ENCODE data around the gene TMPRSS4.

The TMPRSS4 gene

DNA sequence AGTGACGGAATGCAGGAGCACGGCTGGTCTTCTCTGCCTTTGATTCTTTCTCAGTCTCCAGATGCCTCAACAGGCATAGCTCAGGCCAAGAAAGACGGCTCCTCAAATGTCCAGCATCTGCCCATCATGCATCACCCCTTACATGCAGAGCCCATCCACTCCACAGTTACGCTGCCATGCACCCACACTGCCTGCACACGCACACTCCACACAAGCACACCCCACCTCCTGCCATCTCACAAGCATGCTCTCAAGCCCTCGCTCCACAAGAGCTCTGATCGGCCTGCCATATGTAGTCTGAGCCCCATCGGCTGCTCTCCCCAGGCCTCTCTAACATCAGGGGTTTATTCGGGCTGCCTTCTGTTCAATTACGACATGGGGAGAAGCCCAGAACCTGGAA lies 56.9 kb downstream of the TMPRSS4 start:
- Mint-ChIP-seq H3K27me3 (peaks cover 78% of the 10 kb centered on the region), H3K9me3 (no peaks in the 10 kb centered on the region), H3K36me3 (no peaks in the 10 kb centered on the region), H3K4me1 (no peaks in the 10 kb centered on the region), H3K4me3 (no peak overlapping the region), H3K27ac (no peak overlapping the region)
- no peak for DNase-seq
- CTCF ChIA-PET: no interaction called here

DNA sequence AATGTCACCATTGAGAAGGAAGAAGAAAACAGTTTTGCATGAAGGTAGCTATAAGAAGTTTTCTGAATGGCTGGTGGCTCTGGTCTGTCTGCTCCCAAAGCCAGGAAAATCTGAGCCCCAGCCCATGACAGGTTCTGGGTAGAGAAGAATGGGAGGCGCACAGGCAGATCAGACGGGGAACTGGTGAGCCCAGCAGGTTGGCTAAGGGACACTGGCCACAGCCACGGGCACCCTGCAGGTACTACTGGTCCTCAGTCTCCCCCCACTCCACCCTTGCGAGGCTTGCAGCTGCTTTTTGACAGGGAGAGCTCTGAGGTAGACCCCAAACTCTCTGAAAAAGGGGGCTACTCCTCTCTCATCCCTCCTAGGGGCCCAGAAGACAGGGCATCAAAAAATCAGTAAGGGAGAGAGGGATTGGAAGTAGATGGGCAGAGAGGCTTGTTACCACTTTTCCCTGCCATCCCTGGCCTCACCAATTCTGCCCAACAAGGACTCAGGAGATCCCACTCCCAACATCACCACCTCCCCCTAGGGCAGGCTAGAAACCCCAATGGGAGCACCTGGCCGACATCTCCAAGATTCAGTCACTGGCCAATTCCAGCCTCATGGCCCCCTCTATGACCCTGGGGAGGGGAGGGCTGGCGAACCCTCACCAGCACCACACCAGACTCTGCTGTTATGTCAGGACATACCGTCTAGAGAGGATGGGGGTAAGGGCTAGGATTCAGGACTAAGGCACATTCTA lies 58.3 kb downstream of the TMPRSS4 start:
- Mint-ChIP-seq H3K36me3 (no peaks in the 10 kb centered on the region), H3K27me3 (peaks cover 74% of the 10 kb centered on the region), H3K4me3 (no peak overlapping the region), H3K27ac (no peak overlapping the region), H3K9me3 (no peaks in the 10 kb centered on the region), H3K4me1 (no peaks in the 10 kb centered on the region)
- CTCF ChIA-PET: no interaction called here
- DNase-seq: no peak

DNA sequence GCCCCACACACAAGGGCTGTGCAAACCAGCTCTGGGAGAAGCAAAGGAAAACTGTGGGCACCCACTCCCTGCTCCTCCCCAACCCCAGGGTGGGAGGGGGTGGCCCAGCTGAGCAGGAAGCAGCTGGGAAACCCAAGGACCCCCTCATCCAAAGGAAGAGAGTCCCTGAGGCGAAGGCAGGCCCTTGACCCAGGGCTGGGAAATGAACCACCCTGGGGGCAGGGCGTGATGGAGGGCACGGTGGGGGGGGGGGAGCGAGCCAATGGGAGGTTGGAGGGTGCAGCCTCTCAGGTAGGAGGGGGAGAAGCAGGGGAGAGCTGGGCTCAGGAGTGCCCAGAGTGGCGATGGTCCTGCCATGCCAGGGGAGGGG lies 58.9 kb downstream of the TMPRSS4 start:
- Mint-ChIP-seq H3K4me1 (no peaks in the 10 kb centered on the region), H3K9me3 (no peaks in the 10 kb centered on the region), H3K27me3 (peaks cover 76% of the 10 kb centered on the region), H3K27ac (no peak overlapping the region), H3K4me3 (no peak overlapping the region), H3K36me3 (no peaks in the 10 kb centered on the region)
- no peak for DNase-seq
- CTCF ChIA-PET: no interaction called here

DNA sequence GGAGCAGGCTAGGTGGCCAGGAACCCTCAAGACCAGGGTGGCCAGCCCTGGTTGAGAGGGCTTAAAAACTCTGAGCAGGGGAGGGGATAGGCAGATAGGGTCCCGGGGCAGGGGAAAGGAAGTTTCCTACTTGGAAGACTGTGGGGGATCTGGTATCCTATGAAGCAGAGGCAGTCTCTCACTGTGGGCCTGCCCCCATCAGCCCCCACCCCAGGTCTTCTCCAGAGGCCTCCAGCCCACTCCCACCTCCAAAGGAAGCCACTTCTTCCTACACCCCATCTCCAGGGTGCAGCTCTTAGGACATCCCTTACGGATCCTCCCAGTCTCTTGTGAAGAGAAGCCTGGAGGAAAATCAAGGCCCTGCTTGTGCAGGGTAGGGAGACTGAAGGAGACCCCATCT lies 59.5 kb downstream of the TMPRSS4 start:
- CTCF ChIA-PET: no interaction called here
- Mint-ChIP-seq H3K4me1 (no peaks in the 10 kb centered on the region), H3K27ac (no peak overlapping the region), H3K36me3 (no peaks in the 10 kb centered on the region), H3K9me3 (no peaks in the 10 kb centered on the region), H3K27me3 (peaks cover 76% of the 10 kb centered on the region), H3K4me3 (no peak overlapping the region)
- DNase-seq: no peak

DNA sequence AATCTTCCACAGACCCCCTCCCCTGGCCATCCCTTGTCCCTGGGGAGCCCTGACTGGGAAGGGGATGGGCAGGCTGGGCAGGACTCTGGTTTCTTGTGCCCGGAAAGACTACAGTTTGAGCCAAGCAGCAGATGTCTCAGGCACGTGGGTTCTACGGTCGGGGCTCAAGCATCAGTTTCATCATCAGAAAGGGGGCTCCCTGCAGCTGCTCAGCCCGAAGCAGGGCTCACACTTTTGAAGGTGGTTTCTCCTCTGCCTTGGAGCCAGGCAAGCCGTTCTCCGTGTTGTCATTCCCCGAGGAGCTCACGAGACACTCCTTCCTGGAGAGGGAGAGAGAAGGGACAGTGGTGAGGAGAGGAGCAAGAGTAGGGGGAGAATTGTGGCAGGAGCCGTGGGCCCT lies 59.9 kb downstream of the TMPRSS4 start:
- DNase-seq: no peak
- Mint-ChIP-seq H3K27ac (no peak overlapping the region), H3K4me1 (no peaks in the 10 kb centered on the region), H3K4me3 (no peak overlapping the region), H3K9me3 (no peaks in the 10 kb centered on the region), H3K36me3 (no peaks in the 10 kb centered on the region), H3K27me3 (peaks cover 76% of the 10 kb centered on the region)
- CTCF ChIA-PET: no interaction called here

DNA sequence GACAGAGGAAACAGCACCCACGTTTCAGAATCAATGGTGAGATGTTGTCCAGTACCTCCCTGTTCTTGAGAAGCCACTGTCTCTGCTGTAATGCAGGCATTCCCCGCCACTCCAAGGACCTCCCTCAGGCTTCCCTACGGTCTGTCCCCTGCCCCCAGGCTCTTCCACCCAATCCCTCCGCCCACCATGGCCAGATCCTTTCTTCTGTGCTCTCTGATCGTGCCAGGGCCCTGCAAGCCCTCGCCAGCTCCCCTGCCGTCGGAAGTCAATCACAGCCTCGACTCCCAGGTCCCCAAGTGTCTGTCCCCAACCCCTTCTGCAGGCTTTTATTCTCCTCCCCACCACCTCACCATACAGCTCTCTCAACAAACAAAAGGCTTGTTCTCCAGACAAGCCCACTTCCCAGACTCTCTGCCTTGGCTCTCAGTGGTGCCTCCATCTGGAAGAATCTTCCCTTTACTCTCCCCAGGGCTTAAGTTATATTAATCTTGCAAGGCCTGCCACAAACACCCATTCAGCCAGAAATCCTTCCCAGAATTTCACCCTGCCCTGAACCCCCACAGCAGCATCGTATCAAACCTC lies 62.1 kb downstream of the TMPRSS4 start:
- Mint-ChIP-seq H3K9me3 (no peaks in the 10 kb centered on the region), H3K36me3 (no peaks in the 10 kb centered on the region), H3K4me1 (no peaks in the 10 kb centered on the region), H3K27ac (no peak overlapping the region), H3K27me3 (peaks cover 85% of the 10 kb centered on the region), H3K4me3 (no peak overlapping the region)
- DNase-seq: no peak
- CTCF ChIA-PET: interaction anchor here (2.0 kb wide), 1 partner anchor 32 kb away, joined by 10 read pairs; no protein-coding TSS in a partner anchor

DNA sequence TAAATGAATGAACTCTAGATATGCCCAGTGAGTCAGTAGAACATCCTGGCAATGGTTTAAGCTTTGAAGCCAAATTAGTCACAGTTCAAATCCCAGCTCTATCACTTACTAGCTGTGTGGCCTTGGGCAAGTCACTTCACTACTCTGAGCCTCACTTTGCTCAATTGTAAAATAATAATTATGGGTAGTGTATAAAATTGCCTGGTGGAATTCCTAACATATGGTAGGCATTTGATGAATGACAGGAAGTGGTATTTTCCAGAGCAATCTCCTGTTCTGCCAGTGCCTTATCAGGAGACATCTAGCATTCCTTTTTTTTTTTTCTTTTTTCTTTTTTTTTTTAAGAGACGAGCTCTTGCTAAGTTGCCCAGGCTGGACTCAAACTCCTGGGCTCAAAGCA lies 62.7 kb downstream of the TMPRSS4 start:
- no peak for DNase-seq
- Mint-ChIP-seq H3K36me3 (no peaks in the 10 kb centered on the region), H3K4me1 (no peaks in the 10 kb centered on the region), H3K27ac (no peak overlapping the region), H3K9me3 (no peaks in the 10 kb centered on the region), H3K27me3 (peaks cover 85% of the 10 kb centered on the region), H3K4me3 (no peak overlapping the region)
- CTCF ChIA-PET: no interaction called here

DNA sequence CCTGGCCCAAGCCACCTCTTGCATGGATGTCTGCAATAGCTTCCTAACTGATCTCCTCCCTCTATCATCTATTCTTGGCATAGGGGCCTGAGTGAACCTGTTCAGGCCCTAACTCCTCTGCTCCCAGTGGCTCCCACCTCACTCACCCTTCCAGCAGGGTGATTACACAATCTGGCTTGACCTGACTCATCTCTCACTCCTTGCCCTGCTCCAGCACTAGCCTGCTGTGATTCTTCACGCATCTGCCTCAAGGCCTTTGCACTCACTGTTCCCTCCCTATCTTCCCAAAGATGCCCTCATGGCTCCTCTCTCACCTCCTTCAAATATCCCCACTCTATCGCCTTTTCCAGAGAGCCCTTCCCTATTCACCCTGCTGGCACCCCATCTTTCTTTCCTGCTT lies 65.2 kb downstream of the TMPRSS4 start:
- H3K4me1 Mint-ChIP-seq: peaks cover 4% of the 10 kb centered on the region
- CTCF ChIA-PET: interaction anchor here (1.8 to 6.5 kb wide), 2 partner anchors 28 to 335 kb away, joined by 3 to 96 read pairs; no protein-coding TSS in a partner anchor

DNA sequence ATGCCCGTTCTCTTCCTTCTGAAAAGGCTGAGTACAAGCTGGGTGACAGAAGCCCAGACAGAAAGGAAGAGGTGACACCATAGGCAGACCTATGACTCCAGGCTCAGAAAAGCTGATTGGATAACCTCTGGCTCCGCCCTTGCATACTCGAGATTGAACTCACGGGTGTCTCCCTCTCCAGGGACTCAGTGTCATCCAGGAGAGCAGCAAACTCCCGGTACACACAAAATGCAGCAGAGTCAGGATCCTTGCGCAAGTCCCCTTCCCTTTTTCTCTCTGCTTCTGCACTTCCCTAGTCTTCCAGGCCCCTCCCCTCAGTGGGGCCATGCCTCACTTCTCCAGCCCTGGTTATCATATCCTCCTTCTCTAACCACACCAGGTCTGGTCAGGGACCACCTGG lies 65.9 kb downstream of the TMPRSS4 start:
- CTCF ChIA-PET: interaction anchor here (0.6 to 6.5 kb wide), 10 partner anchors 10 to 336 kb away, joined by 3 to 96 read pairs (median 4); partner anchors contain the start of gene SCN4B
- peaks cover 89% of the 10 kb centered on the region for H3K27me3 Mint-ChIP-seq
- H3K4me3 Mint-ChIP-seq: no peak overlapping the region
- H3K27ac Mint-ChIP-seq: no peak overlapping the region
- no peaks in the 10 kb centered on the region for H3K36me3 Mint-ChIP-seq
- H3K9me3 Mint-ChIP-seq: no peaks in the 10 kb centered on the region
- DNase-seq: peak; percentile 29
- H3K4me1 Mint-ChIP-seq: peaks cover 4% of the 10 kb centered on the region

More for the DNA sequence above, 65.2 kb downstream of the TMPRSS4 start:
- H3K27ac Mint-ChIP-seq: no peak overlapping the region
- H3K27me3 Mint-ChIP-seq: peaks cover 89% of the 10 kb centered on the region
- H3K4me3 Mint-ChIP-seq: no peak overlapping the region
- DNase-seq: no peak
- H3K36me3 Mint-ChIP-seq: no peaks in the 10 kb centered on the region
- H3K9me3 Mint-ChIP-seq: no peaks in the 10 kb centered on the region

DNA sequence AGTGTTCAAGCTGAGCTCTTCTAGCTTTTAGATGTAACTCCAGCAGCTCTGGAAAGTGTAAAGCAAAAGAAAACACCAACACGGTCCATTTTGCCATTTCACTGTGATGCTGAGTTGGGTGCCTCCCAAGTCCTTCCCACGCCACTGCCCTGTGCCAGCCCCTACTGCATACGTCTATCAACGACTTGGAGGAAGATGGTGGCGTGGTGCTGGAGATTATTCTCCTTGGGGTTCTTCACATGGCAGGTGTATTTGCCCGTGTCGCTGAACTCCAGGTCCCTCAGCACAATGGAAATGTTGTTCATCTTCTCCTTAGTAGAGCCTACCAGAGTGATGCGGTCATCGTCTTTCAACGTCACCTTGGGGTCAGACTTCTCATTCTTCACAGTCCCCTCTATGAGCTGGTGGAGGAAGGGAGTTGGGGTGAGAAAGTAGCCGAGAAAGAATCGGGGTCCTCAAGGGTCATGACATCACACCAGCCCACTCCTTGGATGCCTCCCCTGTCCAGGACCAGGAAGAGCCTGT lies 66.8 kb downstream of the TMPRSS4 start:
- no peak overlapping the region for H3K4me3 Mint-ChIP-seq
- no peak for DNase-seq

DNA sequence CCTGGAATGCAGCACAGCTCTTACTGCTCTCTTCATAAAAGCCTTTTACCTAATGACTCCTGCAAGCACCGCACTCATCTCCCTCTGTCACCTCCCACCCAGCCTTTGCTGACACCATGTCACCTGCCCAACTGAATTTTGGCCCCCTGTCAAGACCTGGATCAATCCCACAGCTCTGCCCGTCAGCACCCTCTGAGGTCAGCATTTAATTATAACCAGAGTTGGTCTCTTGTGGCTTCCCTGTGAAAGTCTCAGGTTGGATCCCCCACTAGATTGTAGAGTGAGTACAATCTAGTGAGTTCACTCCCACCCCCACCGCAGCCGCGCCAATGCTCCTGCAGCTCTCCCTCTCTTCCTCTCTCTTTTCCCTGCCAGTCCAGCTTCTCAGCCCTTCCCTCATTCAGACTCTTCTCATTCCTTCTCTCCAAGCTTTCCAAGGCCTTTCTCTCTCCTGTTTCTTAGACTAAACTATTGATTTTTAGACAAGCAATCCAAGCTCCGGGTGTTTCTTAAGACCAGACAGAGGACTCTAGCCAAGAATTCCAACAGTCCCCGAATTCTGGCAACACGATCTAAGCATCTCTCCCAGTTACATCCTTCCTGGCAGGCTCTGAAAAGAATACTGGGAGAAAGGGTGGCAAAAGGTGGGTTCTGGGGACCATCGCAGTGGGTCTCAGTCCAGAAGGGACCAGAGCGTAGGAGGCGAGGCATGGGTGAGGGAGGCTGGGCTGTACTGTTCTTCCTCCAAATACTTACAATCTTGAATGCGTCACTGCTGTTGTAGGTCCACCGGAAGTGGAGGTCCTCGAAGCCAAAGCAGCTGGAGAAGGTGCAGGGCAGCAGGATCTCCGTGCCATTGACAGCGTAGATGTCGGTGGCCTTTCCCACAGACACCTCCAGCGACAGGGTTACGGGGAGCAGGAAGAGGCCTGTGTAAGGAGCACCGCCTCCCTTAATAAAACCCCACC lies 67.7 kb downstream of the TMPRSS4 start:
- no peaks in the 10 kb centered on the region for H3K36me3 Mint-ChIP-seq
- peak overlapping the region; percentile 75 for H3K4me3 Mint-ChIP-seq
- peaks cover 4% of the 10 kb centered on the region for H3K4me1 Mint-ChIP-seq
- peaks cover 94% of the 10 kb centered on the region for H3K27me3 Mint-ChIP-seq
- no peaks in the 10 kb centered on the region for H3K9me3 Mint-ChIP-seq
- CTCF ChIA-PET: interaction anchor here (0.7 to 6.5 kb wide), 21 partner anchors 11 to 467 kb away, joined by 3 to 96 read pairs (median 4); partner anchors contain the start of gene CD3G
- no peak for DNase-seq
- H3K27ac Mint-ChIP-seq: no peak overlapping the region

More for the DNA sequence above, 66.8 kb downstream of the TMPRSS4 start:
- Mint-ChIP-seq H3K4me1 (peaks cover 4% of the 10 kb centered on the region), H3K36me3 (no peaks in the 10 kb centered on the region), H3K9me3 (no peaks in the 10 kb centered on the region), H3K27ac (no peak overlapping the region), H3K27me3 (peaks cover 92% of the 10 kb centered on the region)
- CTCF ChIA-PET: interaction anchor here (0.8 to 6.5 kb wide), 18 partner anchors 9 to 336 kb away, joined by 3 to 96 read pairs (median 4); partner anchors contain the start of gene SCN4B

DNA sequence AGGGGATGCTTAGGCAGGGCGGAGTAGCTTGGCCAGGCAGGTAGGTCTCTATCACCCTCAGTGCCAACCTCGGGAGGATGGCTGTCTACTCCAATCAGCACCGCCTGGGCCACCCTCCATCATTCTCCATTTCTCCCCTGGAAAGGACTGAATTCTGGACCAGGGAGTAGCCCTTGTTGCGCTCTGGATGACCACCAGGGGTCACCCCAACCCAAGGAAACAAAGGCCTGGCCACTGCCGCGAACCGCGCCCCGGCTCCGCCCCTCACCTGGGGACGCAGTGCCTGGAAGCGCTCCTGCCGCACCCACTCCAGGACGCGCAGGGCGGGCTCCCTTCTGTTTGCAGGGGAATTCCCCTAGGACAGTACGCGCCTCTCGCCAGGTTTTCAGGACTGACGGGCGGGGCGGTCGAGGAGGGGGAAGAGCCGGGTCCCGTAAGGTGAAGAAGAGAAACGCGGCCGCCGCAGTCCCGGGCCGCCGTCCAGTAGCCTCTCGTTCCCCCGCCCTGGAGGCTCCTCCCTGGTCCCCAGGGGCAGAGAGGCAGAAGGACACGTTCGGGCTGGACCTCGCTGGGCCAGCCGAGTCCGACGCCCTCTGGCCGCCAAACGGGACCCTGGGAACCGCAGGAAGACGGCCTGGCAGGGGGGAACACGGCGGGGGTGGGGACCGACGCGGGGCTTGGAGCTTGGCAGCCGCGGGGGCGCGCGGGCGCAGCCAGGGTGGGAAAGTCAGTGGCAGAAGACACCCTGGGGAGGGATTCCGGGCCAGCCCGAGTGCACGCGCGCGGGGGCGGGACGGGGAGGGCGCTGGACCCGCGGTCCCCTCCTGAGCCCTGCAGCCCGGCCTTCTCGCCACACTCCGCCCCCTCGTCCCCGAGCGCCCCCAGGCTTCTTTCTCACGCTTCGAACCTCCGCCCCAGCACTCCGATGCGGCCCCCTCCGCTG lies 68.7 kb downstream of the TMPRSS4 start:
- no peaks in the 10 kb centered on the region for H3K36me3 Mint-ChIP-seq
- no peaks in the 10 kb centered on the region for H3K9me3 Mint-ChIP-seq
- H3K4me3 Mint-ChIP-seq: peak overlapping the region; percentile 75
- peaks cover 4% of the 10 kb centered on the region for H3K4me1 Mint-ChIP-seq
- no peak overlapping the region for H3K27ac Mint-ChIP-seq
- peak; percentile 93 for DNase-seq
- peaks cover 96% of the 10 kb centered on the region for H3K27me3 Mint-ChIP-seq
- CTCF ChIA-PET: interaction anchor here (0.7 to 6.5 kb wide), 13 partner anchors 10 to 466 kb away, joined by 3 to 96 read pairs (median 4); partner anchors contain the start of gene CD3G

DNA sequence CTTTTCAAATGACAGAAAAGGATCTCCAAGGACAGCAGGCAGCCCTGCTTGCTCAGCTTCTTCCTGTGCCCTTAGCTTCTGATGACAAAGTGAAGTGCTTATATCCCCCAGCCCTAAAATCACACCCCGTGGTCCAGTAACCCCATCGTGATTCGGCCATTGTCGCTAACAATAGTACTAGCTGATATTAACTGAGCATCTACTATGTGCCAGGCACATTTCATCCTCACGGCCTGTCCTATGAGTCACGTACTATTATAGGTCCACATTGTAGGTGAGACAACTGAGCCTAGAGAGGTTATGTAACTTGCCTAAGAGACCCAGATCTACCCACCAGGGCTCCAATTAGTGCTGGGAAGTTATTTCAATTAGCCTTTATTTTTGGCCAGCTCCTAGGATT lies 69.7 kb downstream of the TMPRSS4 start:
- Mint-ChIP-seq H3K4me3 (peak overlapping the region; percentile 66), H3K36me3 (no peaks in the 10 kb centered on the region), H3K27ac (no peak overlapping the region), H3K9me3 (no peaks in the 10 kb centered on the region), H3K4me1 (peaks cover 4% of the 10 kb centered on the region), H3K27me3 (peaks cover 96% of the 10 kb centered on the region)
- CTCF ChIA-PET: interaction anchor here (0.7 to 6.5 kb wide), 5 partner anchors 9 to 511 kb away, joined by 3 to 96 read pairs (median 3); no protein-coding TSS in a partner anchor
- DNase-seq: no peak

Data from activated naive CD4-positive, alpha-beta T cell treated with anti-CD3 and anti-CD28 coated beads, Interleukin-2, amount 10 ng/mL, durations not matched to agents 7 days and 5 days (primary cell).